GM19351 (cell line): ENCODE data around the gene FBN2.

Experiments used
- ATAC-seq: cut with Tn5 transposase; IDR thresholded peaks from one replicate; pipeline ENCODE4 v1.9.1; 2021; ENCODE audit warnings: mild to moderate bottlenecking, moderate library complexity; ENCODE audit not compliant: unreplicated experiment

Gene FBN2

DNA sequence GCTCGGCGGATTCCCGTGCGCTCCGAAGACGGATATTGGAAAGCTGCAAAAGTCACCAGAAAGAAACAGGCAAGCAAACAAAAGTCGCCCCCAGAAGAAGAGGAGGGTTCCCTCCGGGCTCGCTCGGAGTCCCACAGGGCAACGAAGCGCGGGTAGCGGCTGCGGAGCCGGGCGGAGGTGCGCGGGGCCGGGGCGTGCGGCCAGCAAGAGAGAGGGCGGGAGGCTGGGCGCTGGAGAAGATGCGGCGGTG, at the start of gene FBN2:
Gene FBN2, minus strand, starts transcription at position 246 of the 250 bp plus-strand sequence. CDS start 642 bp downstream, outside the sequence.
- no peak for ATAC-seq

DNA sequence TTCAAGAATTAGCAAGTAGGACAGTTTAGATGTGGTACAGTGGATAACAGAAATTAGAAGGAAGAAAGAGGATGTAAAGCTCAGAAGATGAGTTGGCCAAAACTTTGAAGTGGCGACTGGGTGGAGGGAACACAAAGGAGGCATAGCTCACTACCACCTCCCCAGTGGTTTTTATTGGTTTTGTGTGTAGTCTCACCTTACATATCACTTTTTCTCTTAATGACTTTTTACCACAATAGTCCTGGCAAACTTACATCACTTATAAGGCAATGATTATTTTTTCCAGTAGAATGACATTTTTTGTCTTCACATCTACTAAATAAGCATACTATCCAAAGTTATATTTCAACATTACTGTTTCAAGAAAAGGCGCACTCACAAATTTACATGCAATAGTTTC, 49.2 kb upstream of the FBN2 start:
- no peak for ATAC-seq

DNA sequence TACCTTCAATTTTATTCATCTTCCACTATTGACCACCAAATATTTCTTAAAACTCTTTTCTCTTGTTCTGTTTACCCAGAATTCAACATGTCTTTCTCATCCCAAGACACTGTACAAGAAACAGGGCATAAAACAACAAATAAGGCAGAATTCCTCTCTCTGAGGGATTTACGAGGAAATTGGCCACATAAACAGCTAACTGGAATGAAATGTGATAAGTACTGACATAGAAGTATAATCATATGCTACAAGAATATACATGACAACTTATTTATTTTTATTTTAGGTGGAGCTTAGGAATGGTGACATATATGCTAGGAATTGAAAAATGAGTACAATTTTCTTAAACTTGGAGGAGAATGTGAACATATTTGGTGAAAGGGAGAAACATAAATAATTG, 48.8 kb upstream of the FBN2 start:
- no peak for ATAC-seq

DNA sequence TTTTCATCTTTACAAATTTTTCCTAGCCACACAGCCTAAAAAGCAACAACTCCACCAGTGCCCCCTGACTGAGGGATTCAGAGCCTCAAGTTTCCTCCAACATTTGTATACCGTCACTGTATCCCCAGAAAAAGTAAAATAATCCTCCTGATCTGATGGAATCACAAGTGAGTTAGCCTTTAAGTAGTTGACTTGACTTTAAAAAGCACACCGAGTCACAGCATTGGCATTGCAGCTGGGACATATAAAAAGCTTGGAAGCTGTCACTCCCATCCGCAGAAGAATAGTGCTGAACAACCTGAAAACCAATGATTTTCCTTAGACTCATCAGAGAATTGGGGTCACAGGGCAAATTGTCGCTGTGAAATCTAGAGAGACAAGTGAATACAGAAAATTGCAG, 41.6 kb upstream of the FBN2 start:
- ATAC-seq = no peak

DNA sequence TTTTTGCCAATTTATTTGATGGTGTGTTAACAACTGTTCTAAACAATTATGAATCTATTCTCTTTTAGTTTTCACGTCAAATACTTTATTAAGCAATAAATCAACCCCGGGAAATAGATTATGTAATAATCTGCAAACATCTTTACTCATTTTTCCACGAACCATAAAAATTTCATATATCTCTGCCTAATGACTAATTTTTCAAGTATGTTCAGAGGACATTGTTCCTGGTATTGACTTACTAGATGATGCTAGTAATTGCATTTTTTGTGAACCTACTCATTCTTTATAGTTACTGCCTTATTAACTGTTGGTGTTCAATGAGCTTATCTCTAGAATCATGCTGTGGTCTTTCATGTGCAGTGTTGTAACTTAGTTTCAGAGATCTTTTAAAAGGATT, 41.0 kb upstream of the FBN2 start:
- ATAC-seq = no peak

DNA sequence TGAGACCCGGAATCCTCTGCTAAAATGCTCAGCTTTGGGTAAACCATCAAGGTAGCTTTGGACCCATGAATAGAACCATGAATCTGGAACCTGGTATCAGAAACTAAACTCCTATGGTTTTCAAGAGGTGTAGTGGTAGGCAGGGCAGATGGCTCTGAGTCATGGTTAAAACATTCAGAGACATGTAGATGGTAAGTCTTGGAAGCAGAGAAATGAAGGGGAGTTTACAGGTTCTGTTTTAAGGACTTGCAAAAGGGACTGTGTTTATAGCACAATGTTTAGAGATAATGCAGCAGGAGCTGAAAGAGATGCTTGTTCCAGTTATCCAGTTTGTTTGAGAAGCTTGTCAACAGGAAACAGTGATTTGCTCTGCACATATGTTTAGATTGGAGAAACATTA, 36.0 kb upstream of the FBN2 start:
- ATAC-seq = no peak

DNA sequence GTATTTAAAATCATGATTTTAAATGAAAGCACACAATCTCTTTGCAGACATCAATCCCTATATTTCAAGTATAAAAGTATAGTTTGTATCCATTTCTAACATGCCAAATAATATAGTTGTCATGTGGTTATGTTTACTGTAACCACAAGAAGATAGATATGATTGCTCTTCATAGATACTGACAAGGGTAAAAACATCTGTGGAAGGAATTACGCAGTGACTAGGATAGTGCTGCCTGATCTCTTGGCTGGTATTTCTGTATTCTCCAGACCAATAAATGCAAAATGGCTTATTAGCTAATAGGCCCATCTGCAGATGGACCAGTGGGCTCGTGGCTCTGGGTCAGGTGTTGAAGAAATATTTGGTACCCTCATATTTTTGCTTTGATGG, 34.9 kb upstream of the FBN2 start:
- ATAC-seq = no peak

DNA sequence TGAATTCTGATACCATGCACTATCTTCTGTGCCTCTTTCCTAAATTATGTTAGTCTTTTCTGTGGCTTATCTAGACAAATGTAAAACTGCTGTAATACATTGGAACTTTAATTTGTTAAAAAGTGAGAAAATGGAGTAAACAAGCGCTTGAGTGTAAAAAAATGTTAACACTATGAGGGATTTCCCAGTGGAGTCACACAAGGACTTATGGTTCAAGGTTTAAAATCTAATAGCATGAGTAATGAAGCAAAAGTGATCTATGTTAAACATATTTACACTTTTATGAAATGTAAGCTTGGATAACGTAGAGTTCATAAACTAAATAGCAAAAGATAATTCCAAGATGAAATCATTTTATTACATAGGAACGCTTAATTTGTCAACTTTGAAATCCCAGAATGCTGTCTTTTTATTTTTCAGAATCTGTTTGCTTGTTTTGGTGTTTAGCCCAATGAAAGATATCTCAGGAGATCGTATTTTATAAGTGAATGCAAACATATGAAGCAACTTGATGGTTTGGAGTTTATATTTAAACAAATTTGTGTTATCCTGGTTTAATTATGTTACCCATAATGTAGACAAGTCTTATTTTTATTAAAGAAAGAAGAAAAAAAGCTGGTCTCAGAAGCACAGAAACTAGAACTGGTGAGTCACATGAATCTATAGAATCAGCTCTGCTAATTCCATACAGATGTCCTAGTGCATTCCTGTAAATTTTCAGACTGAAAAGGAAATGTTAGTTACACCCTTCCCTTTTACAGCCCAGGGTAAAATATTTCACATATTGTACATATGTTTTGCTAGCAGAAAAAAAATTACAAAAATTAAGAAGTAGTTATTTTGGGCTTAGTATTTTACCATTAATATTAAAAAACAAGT, 34.2 kb upstream of the FBN2 start:
- no peak for ATAC-seq

DNA sequence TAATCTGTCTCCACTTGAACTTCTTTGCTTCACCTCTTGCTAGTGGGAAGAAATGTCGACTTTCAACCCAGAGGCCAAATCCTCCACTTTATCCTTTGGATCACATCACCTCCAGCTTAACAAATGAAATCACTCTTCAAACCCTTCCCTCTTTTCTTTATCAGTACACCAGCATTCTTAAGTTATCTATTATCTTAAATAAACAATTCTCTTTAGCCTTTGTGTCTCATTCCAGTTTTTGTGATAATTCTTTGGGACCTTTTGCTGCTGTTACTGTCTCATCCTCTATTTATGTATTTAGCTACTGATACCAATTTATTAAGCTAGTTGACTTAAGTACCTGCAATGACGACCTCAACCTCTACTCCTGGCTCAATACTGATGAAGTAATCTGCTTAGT, 28.1 kb upstream of the FBN2 start:
- no peak for ATAC-seq

DNA sequence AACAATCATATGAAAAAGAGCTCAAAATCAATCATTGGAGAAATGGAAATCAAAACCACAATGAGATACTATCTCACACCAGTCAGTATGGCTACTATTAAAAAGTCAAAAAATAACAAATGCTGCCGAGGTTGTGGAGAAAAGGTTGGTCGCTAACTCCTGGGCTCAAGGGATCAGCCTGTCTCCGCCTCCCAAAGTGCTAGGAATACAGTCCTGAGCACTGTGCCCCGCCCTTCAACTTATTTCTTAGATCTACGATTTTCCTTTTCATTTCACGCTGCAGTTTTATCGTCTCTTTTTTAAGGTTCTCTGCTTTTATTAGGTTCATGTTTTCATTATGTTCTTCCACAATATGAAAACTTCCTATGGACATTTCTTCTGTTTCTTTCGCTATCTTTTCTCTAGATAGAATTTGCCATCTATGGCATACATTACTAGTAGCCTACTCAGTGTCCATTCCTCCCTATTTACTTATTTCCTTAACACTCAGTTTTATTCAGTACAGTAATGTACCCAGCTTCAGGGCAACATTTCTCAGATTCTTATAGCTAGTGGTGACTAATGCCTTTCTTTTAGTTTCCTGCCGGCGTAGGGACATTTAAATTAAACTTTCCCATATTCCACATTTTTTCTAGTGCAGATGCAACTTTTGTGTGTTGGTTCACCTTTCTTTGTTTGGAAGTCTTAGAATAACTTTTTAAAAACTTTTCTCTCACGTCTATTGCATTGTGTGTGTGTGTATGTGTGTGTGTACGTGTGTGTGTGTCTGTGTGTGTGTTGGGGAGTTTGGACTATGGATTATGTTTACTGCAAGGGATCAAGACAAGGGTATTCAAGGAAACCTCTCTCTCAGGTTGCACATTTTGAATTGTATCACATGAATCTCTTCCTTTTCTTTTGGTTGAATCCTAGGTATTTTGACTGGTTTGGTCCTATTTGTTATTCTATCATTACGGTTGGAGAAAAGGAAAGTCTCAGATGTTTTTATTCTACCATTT, 21.6 kb upstream of the FBN2 start:
- ATAC-seq = no peak

DNA sequence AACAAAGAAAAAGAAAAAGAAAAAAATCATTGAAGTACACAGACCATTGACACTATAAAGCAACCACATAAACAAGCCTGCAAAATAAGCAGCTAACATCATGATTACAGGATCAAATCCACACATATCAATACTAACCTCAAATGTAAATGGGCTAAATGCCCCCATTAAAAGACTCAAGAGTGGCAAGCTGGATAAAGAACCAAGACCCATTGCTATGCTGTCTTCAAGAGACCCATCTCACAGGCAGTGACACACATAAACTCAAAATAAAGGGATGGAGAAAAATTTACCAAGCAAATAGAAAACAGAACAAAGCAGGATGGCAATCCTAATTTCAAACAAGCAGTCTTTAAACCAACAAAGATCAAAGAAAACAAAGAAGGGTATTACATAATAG, 15.7 kb upstream of the FBN2 start:
- ATAC-seq = no peak

DNA sequence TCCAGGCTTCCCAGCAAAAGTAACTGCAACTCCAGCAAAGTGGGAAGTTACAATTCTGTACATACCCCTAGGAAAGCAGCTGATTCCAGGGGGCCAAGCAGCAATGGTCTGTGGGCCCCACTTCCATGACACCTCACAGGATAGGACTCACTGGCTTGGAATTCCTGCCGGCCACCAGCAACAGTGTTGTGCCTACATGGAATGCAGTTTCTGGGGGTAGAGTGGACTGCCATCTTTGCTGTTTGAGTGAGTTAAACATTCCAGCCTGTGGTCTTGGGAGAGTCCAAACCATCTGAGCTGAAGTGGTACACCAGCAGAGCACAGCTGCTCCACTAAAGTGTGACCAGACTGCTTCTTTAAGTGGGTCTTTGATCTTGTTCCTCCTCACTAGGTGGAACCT, 13.4 kb upstream of the FBN2 start:
- ATAC-seq = no peak

DNA sequence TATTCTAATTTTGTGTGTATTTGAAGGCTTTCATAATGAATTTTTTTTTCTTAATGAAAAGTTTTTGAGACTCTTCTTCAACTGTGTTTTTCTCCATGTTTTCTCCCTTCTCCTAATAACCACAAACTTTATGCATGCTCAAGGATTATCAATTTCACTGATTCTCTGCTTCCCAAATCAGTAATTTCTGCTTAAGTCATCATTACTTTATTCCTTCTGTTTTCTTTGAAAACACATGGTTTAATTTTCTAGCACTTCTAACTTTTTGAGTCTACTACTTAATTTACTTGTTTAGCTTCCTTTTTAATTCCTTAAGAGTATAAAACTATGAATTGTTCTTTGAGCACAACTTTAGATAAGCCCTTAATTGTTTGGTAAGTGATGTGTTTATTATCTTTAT, 11.5 kb upstream of the FBN2 start:
- no peak for ATAC-seq

DNA sequence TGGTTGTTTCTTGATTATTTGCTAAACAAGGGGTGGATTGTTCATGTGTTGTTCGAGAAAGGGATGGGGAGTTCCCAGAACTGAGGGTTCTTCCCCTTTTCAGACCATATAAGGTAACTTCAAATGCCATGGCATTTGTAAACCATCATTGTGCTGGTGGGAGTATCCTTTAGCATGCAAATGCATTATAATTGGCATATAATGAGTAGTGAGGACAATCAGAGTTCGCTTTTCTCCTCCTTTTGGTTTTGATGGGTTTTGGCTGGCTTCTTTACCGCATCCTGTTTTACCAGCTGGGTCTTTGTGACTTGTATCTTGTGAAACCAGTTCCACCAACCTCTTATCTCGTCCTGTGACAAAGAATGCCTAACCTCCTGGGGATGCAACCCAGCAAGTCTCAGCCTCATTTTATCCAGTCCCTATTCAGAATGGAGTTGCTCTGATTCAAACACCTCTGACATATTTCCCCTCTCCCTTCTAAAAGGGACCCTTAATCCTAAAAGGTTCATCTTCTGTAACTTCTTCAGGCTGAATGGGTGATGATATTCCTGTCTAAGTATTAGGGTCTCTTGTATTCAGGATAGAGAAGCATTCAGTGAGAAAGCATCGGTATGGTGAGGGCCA, 8.7 kb upstream of the FBN2 start:
- ATAC-seq = no peak

DNA sequence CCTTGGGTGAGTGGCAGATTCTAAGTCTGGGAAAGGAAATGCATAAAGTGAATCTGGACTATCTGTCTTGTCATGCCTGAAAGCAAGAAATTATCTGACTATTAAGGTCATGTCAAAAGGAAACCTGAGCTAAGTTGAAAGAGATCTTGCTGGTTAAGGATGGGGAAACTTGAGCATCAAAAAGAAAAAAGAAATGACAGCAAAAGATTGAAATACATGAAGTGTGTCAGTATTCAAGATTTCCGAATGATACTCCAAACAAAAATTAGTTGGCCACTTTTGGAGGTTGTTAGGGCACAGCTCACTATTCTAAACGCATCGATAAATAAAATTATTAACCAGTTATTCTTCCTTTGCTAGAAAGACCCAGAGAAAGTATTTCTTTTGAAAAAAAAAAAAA, 3.3 kb upstream of the FBN2 start:
- no peak for ATAC-seq

DNA sequence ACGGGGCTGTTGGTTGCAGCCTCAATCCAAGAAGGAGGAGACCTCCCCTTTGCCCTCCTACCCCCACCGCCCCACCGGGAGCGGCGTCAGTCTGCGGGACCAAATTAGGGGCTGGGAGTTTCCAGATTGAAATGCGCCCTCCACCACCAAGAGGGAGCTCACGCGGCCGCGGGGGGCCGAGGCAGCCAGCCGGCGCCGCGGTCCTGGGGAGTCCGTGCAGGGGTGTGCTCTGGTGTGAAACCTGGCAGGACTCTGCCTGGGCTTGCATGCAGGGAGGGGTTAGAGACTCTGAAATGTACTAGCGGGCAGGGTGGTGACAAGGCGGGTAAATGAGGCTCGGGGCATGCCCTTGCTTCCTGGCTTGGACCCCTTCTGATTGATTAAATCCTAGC, 989 bp upstream of the FBN2 start:
- no peak for ATAC-seq

DNA sequence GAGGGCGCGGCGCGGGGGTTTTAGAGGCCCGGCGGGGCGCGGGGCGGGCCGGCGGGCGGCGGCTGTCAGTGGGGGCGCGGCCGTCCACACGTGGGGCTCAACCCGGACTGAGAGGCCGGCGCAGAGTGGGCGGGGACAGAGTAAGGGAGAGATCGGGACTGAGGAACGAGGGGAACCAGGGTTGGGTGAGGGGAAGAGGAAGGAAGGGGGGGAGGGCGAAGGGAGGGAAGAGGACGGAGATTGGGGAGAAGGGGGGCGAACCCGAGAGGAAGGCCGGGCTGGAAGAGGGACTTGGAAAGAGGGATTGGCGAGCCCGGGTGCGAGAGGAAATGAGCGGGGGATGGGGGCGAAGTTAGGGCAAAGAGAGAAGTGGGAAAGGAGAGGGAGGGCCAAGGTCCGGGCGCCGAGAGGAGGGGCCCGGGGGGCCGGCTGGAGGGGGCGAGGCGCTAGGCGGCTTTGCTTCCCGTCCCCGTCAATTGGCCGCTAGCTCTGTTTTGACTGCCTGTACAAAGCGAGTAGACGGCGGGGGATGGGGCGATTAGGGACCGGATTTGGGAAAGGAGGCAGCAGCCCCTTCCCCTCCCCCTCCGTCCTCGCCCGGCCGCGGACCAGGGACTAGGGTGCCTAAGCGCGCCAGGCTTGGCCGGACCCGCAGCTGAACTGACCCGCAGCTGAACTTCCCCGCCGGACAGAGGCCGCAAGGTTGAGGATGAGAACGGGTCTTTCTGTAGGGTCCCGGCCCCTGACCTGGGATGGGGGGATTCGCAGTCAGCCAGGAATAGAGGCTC, 399 bp upstream of the FBN2 start:
- no peak for ATAC-seq

DNA sequence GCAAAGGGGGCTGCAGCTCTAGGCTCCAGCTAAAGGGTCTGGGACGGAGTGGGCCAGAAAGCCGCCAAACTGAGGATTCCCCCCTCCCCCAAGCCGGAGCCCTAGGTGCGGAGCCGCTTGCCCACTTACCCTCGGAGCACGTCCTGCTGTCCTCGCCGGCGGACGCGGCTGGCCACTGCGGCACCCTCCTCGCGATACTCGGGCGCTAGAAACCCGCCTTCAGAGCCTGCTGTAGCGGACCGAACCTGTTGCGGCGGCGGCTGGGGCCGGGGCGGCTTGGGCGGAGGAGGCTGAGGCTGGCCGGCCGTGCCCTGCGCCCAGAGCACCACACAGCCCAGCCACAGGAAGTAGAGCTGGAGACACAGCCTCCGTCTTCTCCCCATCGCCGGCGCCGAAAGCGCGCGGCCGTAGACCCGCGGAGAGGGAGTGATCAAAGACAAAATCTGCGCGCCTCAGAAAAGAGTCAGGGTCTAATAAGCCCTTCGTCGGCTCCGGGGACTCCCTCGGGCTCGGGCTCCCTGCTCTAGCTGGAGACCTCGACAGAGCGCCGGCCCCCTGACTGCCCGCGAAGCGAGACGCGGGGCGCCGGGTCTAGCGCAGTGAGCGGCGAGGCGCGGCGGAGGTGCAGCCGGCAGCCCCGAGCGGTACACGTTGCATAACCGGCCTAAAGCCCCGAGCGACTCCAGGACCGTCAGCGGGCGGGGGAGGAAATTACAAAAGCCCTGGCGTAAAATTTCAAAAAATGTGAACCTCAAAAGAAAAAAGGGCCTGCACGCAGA, 635 bp downstream of the FBN2 start:
- ATAC-seq = no peak

DNA sequence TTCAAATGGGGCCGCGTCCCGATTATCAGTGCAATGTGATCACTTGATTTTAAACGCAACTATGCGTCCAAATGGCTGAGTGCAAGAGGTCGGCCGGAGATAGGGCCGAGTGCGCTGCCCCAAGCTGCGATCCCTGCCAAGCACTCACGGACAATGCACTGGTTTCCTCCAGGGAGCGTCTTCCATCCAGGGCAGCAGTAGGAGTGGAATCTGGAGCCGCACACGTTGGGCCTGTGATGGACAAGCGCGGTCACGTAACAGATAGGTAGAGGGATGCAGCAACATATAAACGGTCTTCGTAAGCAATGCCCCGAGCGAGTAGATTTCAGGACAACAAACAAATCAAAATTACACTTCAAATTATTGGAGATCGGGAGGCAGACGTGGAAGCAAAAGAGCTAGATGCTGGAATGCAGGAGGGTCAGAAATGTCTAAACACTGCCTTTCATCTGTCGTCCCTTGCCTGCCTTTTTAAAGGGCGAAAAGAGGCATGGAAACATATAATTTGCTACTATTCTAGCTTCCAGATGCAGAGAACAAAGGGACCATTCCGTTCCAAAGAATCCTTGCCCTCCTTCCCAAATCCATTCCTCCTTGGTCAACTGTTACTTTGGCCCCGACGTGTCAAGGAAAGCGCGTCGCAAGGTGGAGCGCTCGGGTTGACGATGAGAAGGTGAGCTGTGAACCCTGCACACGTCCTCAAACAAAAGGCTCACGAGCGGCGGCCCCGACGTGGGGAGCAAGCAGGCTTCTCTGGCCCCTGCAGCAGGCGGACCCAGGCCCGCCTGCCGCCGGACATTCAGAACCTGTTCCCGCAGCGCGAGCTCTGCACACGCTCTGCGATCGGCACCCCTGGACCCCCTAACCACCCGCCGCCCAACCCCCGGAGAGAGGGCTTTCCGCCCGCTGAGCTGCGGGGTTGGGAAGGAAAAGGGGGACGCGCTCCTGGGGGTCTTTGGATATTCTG, 1.5 kb downstream of the FBN2 start:
- ATAC-seq = no peak
